SK-N-MC (cell line): Measurements from ENCODE around the gene TLK1.

Source experiments
- EZH2 ChIP-seq: fragments of 200-600 bp; sonication (generic); IDR thresholded peaks from one replicate; pipeline ENCODE4 v1.6.1; 2017; ENCODE audit warnings: antibody characterized with exemption
- FOXP2 ChIP-seq: optimal IDR thresholded peaks from 2 replicates; pipeline ENCODE3; 2011; ENCODE audit warnings: mild to moderate bottlenecking, moderate library complexity; ENCODE audit not compliant: insufficient read depth; ENCODE audit errors: extremely low read length, control extremely low read depth
- POLR2AphosphoS5 ChIP-seq: IDR thresholded peaks from 2 replicates; pipeline ENCODE4 v1.6.1; 2012; ENCODE audit warnings: mild to moderate bottlenecking, low read depth, low read length, borderline replicate concordance

DNA sequence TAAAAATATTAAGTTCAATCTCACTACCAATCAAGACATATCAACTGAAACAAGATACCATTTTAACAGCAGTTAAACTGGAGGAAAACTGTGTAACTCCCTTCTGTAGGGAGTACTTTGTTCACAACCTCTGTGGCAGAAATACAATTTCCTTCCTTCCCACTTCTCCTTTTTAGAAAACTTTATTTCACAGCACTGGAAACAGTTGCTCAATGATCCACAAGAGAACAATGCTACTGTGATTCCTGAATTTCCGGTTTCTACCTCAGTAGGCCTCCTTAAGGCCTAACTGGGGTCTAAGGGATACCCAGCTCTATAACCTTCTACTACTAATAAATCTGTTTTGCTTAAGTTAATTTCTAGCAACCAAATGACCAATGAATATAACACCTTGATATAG, 14.1 kb downstream of the TLK1 start:
- TF ChIP-seq POLR2AphosphoS5, result no peak
- no peak for TF ChIP-seq EZH2
- TF ChIP-seq FOXP2, result no peak
